B cell (primary cell): ENCODE results near the gene KLK13. TPM values are rescaled to one million over a fixed set of nuclear protein-coding genes. Genes with fewer than 3 reads are reported as not detected.

ENCODE experiments used
- ATAC-seq: fragments of 200-7000 bp; cut with Tn5 transposase; one replicate; pipeline ENCODE4 v1.10.0; 2021; ENCODE audit warnings: low read depth, mild to moderate bottlenecking, moderate number of reproducible peaks, moderate library complexity
- CTCF ChIA-PET: fragments of 350-600 bp; sonication (Branson Sonifier 250); formaldehyde crosslinking; loops from one replicate; lab custom pipeline; 2021; ENCODE audit warnings: antibody characterized with exemption, inconsistent platforms; lab: Charles Lee
- POLR2A ChIA-PET: fragments of 350-600 bp; sonication (Branson Sonifier 250); formaldehyde crosslinking; loops from one replicate; lab custom pipeline; 2021; ENCODE audit warnings: antibody characterized with exemption; lab: Charles Lee
- DNase-seq: peaks from one replicate; pipeline ENCODE4 v3.0.0; 2013
- H2AFZ ChIP-seq: 2 replicates; pipeline ENCODE4 v1.6.1; 2012; ENCODE audit warnings: mild to moderate bottlenecking, low read depth, low read length; ENCODE audit not compliant: insufficient read depth, poor library complexity, severe bottlenecking
- H3K27ac ChIP-seq, 2 donors: 1 replicate in 1 of 2; 2 replicates in 1 of 2; pipeline ENCODE4 v1.5.1; 2012 to 2013; ENCODE audit warnings: low read length in 2 of 2, mild to moderate bottlenecking in 2 of 2, moderate library complexity in 1 of 2
- H3K27me3 ChIP-seq, 4 experiments: fragments of 200-600 bp in 1 of 4; sonication (generic) in 1 of 4; replicated peaks in 1 of 4; 1 replicate in 2 of 4; 2 replicates in 2 of 4; pipeline versions ENCODE4 v1.6.1 to v1.7.0; 2013 to 2016; ENCODE audit warnings: low read length in 3 of 4, mild to moderate bottlenecking in 2 of 4, mixed read lengths in 1 of 4, moderate library complexity in 1 of 4; ENCODE audit not compliant: insufficient read depth in 4 of 4, control insufficient read depth in 3 of 4; ENCODE audit errors: control extremely low read depth in 1 of 4
- H3K36me3 ChIP-seq, 2 experiments: replicated peaks in 1 of 2; 1 replicate in 1 of 2; 2 replicates in 1 of 2; pipeline versions ENCODE4 v1.6.1 to v1.7.1; 2013; ENCODE audit warnings: low read length in 1 of 2; ENCODE audit not compliant: insufficient read depth in 2 of 2, control insufficient read depth in 1 of 2; ENCODE audit errors: control extremely low read depth in 1 of 2, extremely low read depth in 1 of 2
- H3K4me1 ChIP-seq, 2 donors: fragments of 200-600 bp in 1 of 2; sonication (generic) in 1 of 2; 1 replicate in 1 of 2; 2 replicates in 1 of 2; pipeline versions ENCODE4 v1.5.1 to v1.6.1; 2013 to 2017; ENCODE audit warnings: low read length in 2 of 2; ENCODE audit not compliant: control insufficient read depth in 2 of 2, insufficient read depth in 2 of 2
- H3K4me2 ChIP-seq: replicated peaks from 2 replicates; pipeline ENCODE3; 2012; ENCODE audit warnings: mild to moderate bottlenecking, low read depth, low read length; ENCODE audit not compliant: poor library complexity, severe bottlenecking
- H3K4me3 ChIP-seq, 5 experiments: fragments of 200-600 bp in 1 of 5; sonication (generic) in 1 of 5; 1 replicate in 3 of 5; 2 replicates in 2 of 5; pipeline versions ENCODE4 v1.5.1 to v1.7.0; 2011 to 2016; ENCODE audit warnings: low read length in 4 of 5, mild to moderate bottlenecking in 4 of 5, low read depth in 2 of 5, control low read depth in 1 of 5, moderate library complexity in 1 of 5; ENCODE audit not compliant: insufficient read depth in 1 of 5; ENCODE audit errors: control extremely low read depth in 1 of 5, extremely low read depth in 1 of 5
- H3K79me2 ChIP-seq: fragments of 200-600 bp; sonication (generic); one replicate; pipeline ENCODE4 v1.6.0; 2016; ENCODE audit warnings: low read length; ENCODE audit not compliant: control insufficient read depth, insufficient read depth
- H3K9ac ChIP-seq: fragments of 200-600 bp; sonication (generic); 2 replicates; pipeline ENCODE4 v1.6.1; 2017; ENCODE audit warnings: mild to moderate bottlenecking, low read length, moderate library complexity
- H3K9me3 ChIP-seq, 3 donors: one replicate each; pipeline versions ENCODE4 v1.6.1 to v1.7.1; 2013; ENCODE audit warnings: low read length in 2 of 3; ENCODE audit not compliant: control insufficient read depth in 2 of 3, insufficient read depth in 1 of 3; ENCODE audit errors: control extremely low read depth in 1 of 3
- H4K20me1 ChIP-seq: 2 replicates; pipeline ENCODE4 v1.6.0; 2012; ENCODE audit warnings: mild to moderate bottlenecking, low read length; ENCODE audit not compliant: insufficient read depth, control insufficient read depth, poor library complexity, severe bottlenecking
- H3K27ac Mint-ChIP-seq: one replicate; pipeline ENCODE4 v1.8.0; 2021; ENCODE audit warnings: mixed read lengths
- H3K27me3 Mint-ChIP-seq: one replicate; pipeline ENCODE4 v1.8.0; 2021; ENCODE audit warnings: mixed read lengths
- H3K4me1 Mint-ChIP-seq: one replicate; pipeline ENCODE4 v1.8.0; 2021; ENCODE audit warnings: mixed read lengths
- H3K4me3 Mint-ChIP-seq: one replicate; pipeline ENCODE4 v1.8.0; 2021; ENCODE audit warnings: mixed read lengths
- H3K9me3 Mint-ChIP-seq: one replicate; pipeline ENCODE4 v1.8.0; 2022; ENCODE audit warnings: mixed read lengths; ENCODE audit not compliant: insufficient read depth
- CTCF ChIP-seq: fragments of 200-600 bp; IDR thresholded peaks from one replicate; pipeline ENCODE4 v1.8.0; 2022; ENCODE audit warnings: antibody characterized with exemption, mild to moderate bottlenecking
- EZH2 ChIP-seq: IDR thresholded peaks from 2 replicates; pipeline ENCODE4 v1.6.1; 2012; ENCODE audit warnings: borderline replicate concordance, low read depth, mild to moderate bottlenecking, moderate library complexity, low read length; ENCODE audit not compliant: insufficient read depth, poor library complexity, severe bottlenecking
- WGBS: methylation state at CpG from one replicate; pipeline ENCODE4 v1.1.5; 2013; ENCODE audit warnings: missing lambda C conversion rate; ENCODE audit not compliant: insufficient coverage; 5-methylcytosine and 5-hydroxymethylcytosine counted together
- intact Hi-C: fragments of 100-400 bp; cut with micrococcal nuclease; formaldehyde crosslinking; loops from one replicate; pipeline ENCODE4 v1.10.0; 2022
- polyA minus RNA-seq: library from RNA; depleted of rRNA, polyadenylated mRNA; stranded (reverse); fragments of >200 nt; gene quantifications from 2 replicates; pipeline ENCODE4 v1.2.3, GENCODE V29; 2012
- polyA plus RNA-seq: library from polyadenylated mRNA; depleted of rRNA; stranded (reverse); fragments of >200 nt; gene quantifications from 2 replicates; pipeline ENCODE4 v1.2.3, GENCODE V29; 2012
- total RNA-seq, 2 donors: library from RNA; stranded (reverse); fragments of 120-200 nt in 1 of 2; gene quantifications; 1 replicate in 1 of 2; 2 replicates in 1 of 2; pipeline versions ENCODE4 v1.2.3 to v1.2.4, GENCODE V29; 2013 to 2022

Gene KLK13
- total RNA-seq (not detected in 2 replicates), polyA plus RNA-seq (not detected in 2 replicates), polyA minus RNA-seq (not detected in 2 replicates)
- not detected for total RNA-seq (2013)

- intact Hi-C loops = loop anchor here (10.0 kb wide), 1 partner anchor 90 kb away; no protein-coding TSS in a partner anchor
- Mint-ChIP-seq H3K4me1 (peaks cover 3% of the 10 kb centered on the region), H3K27me3 (peaks cover 55% of the 10 kb centered on the region), H3K9me3 (peaks cover 3% of the 10 kb centered on the region), H3K27ac (no peak within 1 kb of the TSS), H3K4me3 (no peak within 1 kb of the TSS)
- Histone ChIP-seq H3K9me3 (peaks cover 0 to 8% (median 0%) of the 10 kb centered on the region in 3 donors), H3K4me1 (peaks cover 2 to 4% of the 10 kb centered on the region in 2 donors), H3K4me3 (no peak within 1 kb of the TSS), H3K27ac (no peak within 1 kb of the TSS), H3K27me3 (peaks cover 0 to 46% (median 16%) of the 10 kb centered on the region in 4 experiments), H3K4me2 (peak within 1 kb of the TSS; percentile 11), H4K20me1 (no peaks in the 10 kb centered on the region), H3K9ac (no peak within 1 kb of the TSS), H3K36me3 (no peaks in the 10 kb centered on the region), H3K79me2 (no peaks in the 10 kb centered on the region), H2AFZ (no peak within 1 kb of the TSS)
- POLR2A ChIA-PET = no interaction called here
- no peak for DNase-seq
- WGBS = 10% methylated on average over 16 of the region's 38 CpGs
- CTCF ChIA-PET = no interaction called here
- TF ChIP-seq CTCF = no peak
- no peak for TF ChIP-seq EZH2
- ATAC-seq = no peak
Observed at GRCh38 chr19:51064534-51065220, at the start of gene KLK13. KLK13 (minus strand) TSS chr19:51065092; CDS start chr19:51065067, 25 bp downstream.

- no peak overlapping the region for H3K4me3 Mint-ChIP-seq
- Histone ChIP-seq H3K4me3 (no peak overlapping the region), H4K20me1 (no peaks in the 10 kb centered on the region), H3K27ac (no peak overlapping the region), H3K9ac (no peak overlapping the region), H3K36me3 (no peaks in the 10 kb centered on the region), H3K79me2 (no peaks in the 10 kb centered on the region), H3K27me3 (peaks cover 0 to 17% (median 7%) of the 10 kb centered on the region in 4 experiments), H3K4me1 (no peaks in the 10 kb centered on the region), H3K4me2 (no peak overlapping the region), H3K9me3 (no peaks in the 10 kb centered on the region), H2AFZ (no peak overlapping the region)
- 94% methylated on average over 3 of the region's 6 CpGs for WGBS
- ATAC-seq (no peak), DNase-seq (no peak)
- no peak overlapping the region for H3K27ac Mint-ChIP-seq
- ChIA-PET POLR2A (no interaction called here), CTCF (no interaction called here)
- H3K4me1 Mint-ChIP-seq = peaks cover 4% of the 10 kb centered on the region
- H3K9me3 Mint-ChIP-seq = no peaks in the 10 kb centered on the region
- intact Hi-C loops = no loop called here
- peaks cover 24% of the 10 kb centered on the region for H3K27me3 Mint-ChIP-seq
- TF ChIP-seq CTCF = no peak
- no peak for TF ChIP-seq EZH2
Observed at GRCh38 chr19:51114087-51114729, 49.3 kb upstream of the KLK13 start.
